ENCODE measurements around the gene BORCS5. TPM values are rescaled to one million over a fixed set of nuclear protein-coding genes. Genes with fewer than 3 reads are reported as not detected.

The BORCS5 gene
- total and polyA plus RNA-seq, 2 donors (not counting 1 experiment from before 2014, with no cell fraction given): 13.5 to 14.4 TPM

DNA sequence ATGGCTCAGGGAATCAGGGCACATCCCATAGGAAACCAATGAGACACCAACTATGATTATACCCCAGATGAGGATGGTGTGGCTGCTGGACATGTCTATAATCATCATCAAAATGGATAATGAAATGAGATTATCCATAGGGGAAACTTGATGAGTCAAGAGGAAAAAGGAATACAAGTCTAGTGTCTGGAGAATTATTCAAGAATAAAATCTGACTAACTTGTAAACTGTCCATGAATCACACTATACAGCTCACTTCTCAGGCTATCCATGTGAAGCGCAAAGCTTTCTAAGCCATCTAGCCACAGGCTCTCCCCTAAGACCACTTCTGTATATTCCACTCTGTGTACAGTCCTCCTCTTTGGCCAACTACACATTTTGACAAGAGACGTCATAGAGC is 153.3 kb downstream of the BORCS5 start:
- DNase-seq (ENCODE audit: low read depth in 2 of 2): peak; percentile 16 to 88
- Histone ChIP-seq H2AFZ (ENCODE audit: low read length) (no peak overlapping the region), H3K9me3 (ENCODE audit: control insufficient read depth, insufficient read depth, low read depth, low read length) (no peaks in the 10 kb centered on the region), H4K20me1 (ENCODE audit: control insufficient read depth, extremely low read depth, insufficient read depth, low read length) (no peaks in the 10 kb centered on the region), H3K4me1 (ENCODE audit: control insufficient read depth, extremely low read depth, insufficient read depth, low read length) (peaks cover 17% of the 10 kb centered on the region), H3K36me3 (ENCODE audit: control insufficient read depth, insufficient read depth, low read length) (no peaks in the 10 kb centered on the region), H3K27ac (ENCODE audit: insufficient read depth, low read length) (peak overlapping the region; percentile 46), H3K79me2 (ENCODE audit: control insufficient read depth, insufficient read depth, low read length) (no peaks in the 10 kb centered on the region), H3K4me3 (replicated peaks in 1 of 4; ENCODE audit: control extremely low read depth in 1 of 4, insufficient read depth in 1 of 4, low read depth in 3 of 4, low read length in 4 of 4) (no peak overlapping the region), H3K4me2 (ENCODE audit: extremely low read depth, insufficient read depth, low read length) (no peak overlapping the region), H3K9ac (ENCODE audit: insufficient read depth, low read length) (no peak overlapping the region), H3K27me3 (ENCODE audit: control insufficient read depth, insufficient read depth, low read length) (no peaks in the 10 kb centered on the region)
- TF ChIP-seq EZH2 (IDR thresholded peaks at IDR 0.05; ENCODE audit: low read length, missing control alignments): no peak
- TF ChIP-seq CTCF (conservative IDR thresholded peaks at IDR 0.05 in 1 of 2, IDR thresholded peaks at IDR 0.05 in 1 of 2; ENCODE audit: low read depth in 1 of 2, low read length in 2 of 2): no peak

DNA sequence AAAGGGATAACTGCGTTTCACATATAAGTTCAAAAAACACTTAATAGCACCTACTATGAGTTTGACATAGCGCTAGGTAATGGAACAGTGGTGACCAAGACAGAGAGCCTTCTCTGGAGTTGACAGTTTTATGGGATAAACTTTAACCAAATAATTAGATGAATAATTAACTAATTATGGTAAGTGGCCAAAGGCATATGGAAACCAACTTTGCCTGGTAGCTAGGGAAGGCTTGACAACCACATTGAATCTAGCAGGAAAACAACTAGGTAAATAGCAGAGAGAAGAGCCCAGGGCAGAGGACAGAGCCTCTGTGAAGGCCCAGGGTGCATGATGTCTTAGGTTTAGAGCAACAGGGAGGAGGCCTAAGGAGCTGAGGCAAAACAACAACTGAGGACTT is 153.7 kb downstream of the BORCS5 start:
- no peaks in the 10 kb centered on the region for H3K79me2 ChIP-seq (ENCODE audit: control insufficient read depth, insufficient read depth, low read length)
- H3K4me2 ChIP-seq (ENCODE audit: extremely low read depth, insufficient read depth, low read length): no peak overlapping the region

GRCh38 chr12:12511021-12511783 is 154.3 kb downstream of the BORCS5 start:
- H3K4me3 ChIP-seq (replicated peaks in 1 of 4; ENCODE audit: control extremely low read depth in 1 of 4, insufficient read depth in 1 of 4, low read depth in 3 of 4, low read length in 4 of 4): no peak overlapping the region
- no peak overlapping the region for H3K27ac ChIP-seq (ENCODE audit: insufficient read depth, low read length)
- no peak for TF ChIP-seq CTCF (conservative IDR thresholded peaks at IDR 0.05 in 1 of 2, IDR thresholded peaks at IDR 0.05 in 1 of 2; ENCODE audit: low read depth in 1 of 2, low read length in 2 of 2)
- TF ChIP-seq EZH2 (IDR thresholded peaks at IDR 0.05; ENCODE audit: low read length, missing control alignments): no peak
- peak in 1 of 2 donors; percentile 45 for DNase-seq (ENCODE audit: low read depth in 2 of 2)
- H3K4me2 ChIP-seq (ENCODE audit: extremely low read depth, insufficient read depth, low read length): no peak overlapping the region
- H3K9me3 ChIP-seq (ENCODE audit: control insufficient read depth, insufficient read depth, low read depth, low read length): no peaks in the 10 kb centered on the region
- H3K9ac ChIP-seq (ENCODE audit: insufficient read depth, low read length): no peak overlapping the region
- peaks cover 13% of the 10 kb centered on the region for H3K4me1 ChIP-seq (ENCODE audit: control insufficient read depth, extremely low read depth, insufficient read depth, low read length)
- no peaks in the 10 kb centered on the region for H3K27me3 ChIP-seq (ENCODE audit: control insufficient read depth, insufficient read depth, low read length)
- H2AFZ ChIP-seq (ENCODE audit: low read length): no peak overlapping the region
- H3K79me2 ChIP-seq (ENCODE audit: control insufficient read depth, insufficient read depth, low read length): no peaks in the 10 kb centered on the region
- H3K36me3 ChIP-seq (ENCODE audit: control insufficient read depth, insufficient read depth, low read length): no peaks in the 10 kb centered on the region
- H4K20me1 ChIP-seq (ENCODE audit: control insufficient read depth, extremely low read depth, insufficient read depth, low read length): no peaks in the 10 kb centered on the region

More for the DNA sequence above, 153.7 kb downstream of the BORCS5 start:
- no peak for DNase-seq (ENCODE audit: low read depth in 2 of 2)
- H3K4me1 ChIP-seq (ENCODE audit: control insufficient read depth, extremely low read depth, insufficient read depth, low read length): peaks cover 13% of the 10 kb centered on the region
- peak overlapping the region; percentile 37 for H3K27ac ChIP-seq (ENCODE audit: insufficient read depth, low read length)
- H3K36me3 ChIP-seq (ENCODE audit: control insufficient read depth, insufficient read depth, low read length): no peaks in the 10 kb centered on the region
- no peaks in the 10 kb centered on the region for H4K20me1 ChIP-seq (ENCODE audit: control insufficient read depth, extremely low read depth, insufficient read depth, low read length)
- TF ChIP-seq CTCF (conservative IDR thresholded peaks at IDR 0.05 in 1 of 2, IDR thresholded peaks at IDR 0.05 in 1 of 2; ENCODE audit: low read depth in 1 of 2, low read length in 2 of 2) (no peak), EZH2 (IDR thresholded peaks at IDR 0.05; ENCODE audit: low read length, missing control alignments) (no peak)
- H3K27me3 ChIP-seq (ENCODE audit: control insufficient read depth, insufficient read depth, low read length): no peaks in the 10 kb centered on the region
- H3K9ac ChIP-seq (ENCODE audit: insufficient read depth, low read length): no peak overlapping the region
- H3K9me3 ChIP-seq (ENCODE audit: control insufficient read depth, insufficient read depth, low read depth, low read length): no peaks in the 10 kb centered on the region
- H3K4me3 ChIP-seq (replicated peaks in 1 of 4; ENCODE audit: control extremely low read depth in 1 of 4, insufficient read depth in 1 of 4, low read depth in 3 of 4, low read length in 4 of 4): no peak overlapping the region
- no peak overlapping the region for H2AFZ ChIP-seq (ENCODE audit: low read length)

Data from fibroblast of lung (primary cell).